Transverse colon (tissue), 4 donors: ENCODE data around the gene SIPA1L3.

Experiments used
- EP300 ChIP-seq: sonication (generic); formaldehyde crosslinking; IDR thresholded peaks from one replicate; pipeline ENCODE4 v1.6.1; 2017; ENCODE audit warnings: antibody characterized with exemption, low read depth
- POLR2A ChIP-seq: fragments of 450-650 bp; IDR thresholded peaks from one replicate; pipeline ENCODE4 v1.6.1; 2016; ENCODE audit warnings: antibody characterized with exemption, mild to moderate bottlenecking, moderate library complexity
- POLR2AphosphoS5 ChIP-seq, 3 donors: sonication (generic); formaldehyde crosslinking; IDR thresholded peaks; one replicate each; pipeline ENCODE4 v1.6.1; 2016; ENCODE audit warnings: antibody characterized with exemption in 3 of 3
- TF ChIP-seq, protein P1 (sequence below), 5 experiments: fragments of 200-600 bp in 3 of 5; fragments of 450-650 bp in 2 of 5; sonication (generic) in 3 of 5; IDR thresholded peaks; 1 replicate in 2 of 5; 2 replicates in 3 of 5; pipeline ENCODE4 v1.5.1; 2016 to 2017; ENCODE audit warnings: antibody characterized with exemption in 5 of 5, inconsistent platforms in 3 of 5, mild to moderate bottlenecking in 2 of 5, moderate library complexity in 1 of 5

DNA sequence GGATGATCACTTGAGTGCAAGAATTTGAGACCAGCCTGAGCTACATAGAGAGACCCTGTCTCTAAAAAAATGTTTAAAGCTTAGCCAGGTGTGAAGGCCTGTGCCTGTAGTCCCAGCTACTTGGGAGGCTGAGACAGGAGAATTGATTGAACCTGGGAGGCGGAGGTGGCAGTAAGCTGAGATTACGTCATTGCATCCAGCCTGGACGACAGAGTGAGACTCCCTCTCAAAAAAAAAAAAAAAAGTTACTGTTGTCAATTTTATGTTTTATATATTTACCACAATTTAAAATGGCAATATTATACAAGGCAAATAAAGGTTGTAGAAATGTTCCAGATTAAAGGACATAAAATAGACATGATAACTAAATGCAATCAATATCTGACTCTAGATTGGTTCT lies 29.9 kb upstream of the SIPA1L3 start:
- TF ChIP-seq, protein P1, sequence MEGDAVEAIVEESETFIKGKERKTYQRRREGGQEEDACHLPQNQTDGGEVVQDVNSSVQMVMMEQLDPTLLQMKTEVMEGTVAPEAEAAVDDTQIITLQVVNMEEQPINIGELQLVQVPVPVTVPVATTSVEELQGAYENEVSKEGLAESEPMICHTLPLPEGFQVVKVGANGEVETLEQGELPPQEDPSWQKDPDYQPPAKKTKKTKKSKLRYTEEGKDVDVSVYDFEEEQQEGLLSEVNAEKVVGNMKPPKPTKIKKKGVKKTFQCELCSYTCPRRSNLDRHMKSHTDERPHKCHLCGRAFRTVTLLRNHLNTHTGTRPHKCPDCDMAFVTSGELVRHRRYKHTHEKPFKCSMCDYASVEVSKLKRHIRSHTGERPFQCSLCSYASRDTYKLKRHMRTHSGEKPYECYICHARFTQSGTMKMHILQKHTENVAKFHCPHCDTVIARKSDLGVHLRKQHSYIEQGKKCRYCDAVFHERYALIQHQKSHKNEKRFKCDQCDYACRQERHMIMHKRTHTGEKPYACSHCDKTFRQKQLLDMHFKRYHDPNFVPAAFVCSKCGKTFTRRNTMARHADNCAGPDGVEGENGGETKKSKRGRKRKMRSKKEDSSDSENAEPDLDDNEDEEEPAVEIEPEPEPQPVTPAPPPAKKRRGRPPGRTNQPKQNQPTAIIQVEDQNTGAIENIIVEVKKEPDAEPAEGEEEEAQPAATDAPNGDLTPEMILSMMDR (IDR thresholded peaks at IDR 0.05) = no peak
- no peak for TF ChIP-seq POLR2A
- TF ChIP-seq POLR2AphosphoS5 (IDR thresholded peaks at IDR 0.05) = no peak
- no peak for TF ChIP-seq EP300
